H1 (cell line): Measurements from ENCODE around the gene CCNA2. TPM values are rescaled to one million over a fixed set of nuclear protein-coding genes. Genes with fewer than 3 reads are reported as not detected.

Experiments
- CTCF ChIA-PET: fragments of 300-600 bp; sonication (Branson Sonifier 250); formaldehyde crosslinking; loops from one replicate; lab custom pipeline; 2021; ENCODE audit not compliant: partially characterized antibody; lab: Charles Lee
- POLR2A ChIA-PET: fragments of 300-600 bp; sonication (Branson Sonifier 250); formaldehyde crosslinking; loops from one replicate; lab custom pipeline; 2021; ENCODE audit warnings: inconsistent platforms; ENCODE audit not compliant: partially characterized antibody; lab: Charles Lee
- DNase-seq, 2 experiments: peaks; one replicate each; pipeline versions ENCODE4 v3.0.0 to v3.0.0-alpha.2; 2010 to 2022; ENCODE audit warnings: low spot score in 2 of 2, low read depth in 1 of 2, mixed read lengths in 1 of 2
- FAIRE-seq: peaks from 2 replicates; lab custom pipeline; 2011; peaks lifted over from hg19 to GRCh38; lab: Jason Lieb, UNC
- H2AFZ ChIP-seq: 2 replicates; pipeline ENCODE4 v1.8.1; 2012; ENCODE audit warnings: low read length, inconsistent platforms
- H2AK5ac ChIP-seq: 2 replicates; pipeline ENCODE4 v1.6.1; 2013; ENCODE audit warnings: low read depth, low read length
- H2BK120ac ChIP-seq: replicated peaks from 2 replicates; pipeline ENCODE3; 2013; ENCODE audit warnings: low read depth, low read length, inconsistent platforms
- H2BK12ac ChIP-seq: 2 replicates; pipeline ENCODE4 v1.6.1; 2013; ENCODE audit warnings: low read depth, low read length
- H2BK15ac ChIP-seq: 2 replicates; pipeline ENCODE4 v1.6.1; 2013; ENCODE audit warnings: low read length
- H2BK20ac ChIP-seq: 2 replicates; pipeline ENCODE4 v1.6.1; 2013; ENCODE audit warnings: low read length
- H2BK5ac ChIP-seq: 2 replicates; pipeline ENCODE4 v1.6.1; 2013; ENCODE audit warnings: low read depth, low read length
- H3K14ac ChIP-seq: 2 replicates; pipeline ENCODE4 v1.6.1; 2013; ENCODE audit warnings: inconsistent platforms; ENCODE audit not compliant: insufficient read length
- H3K18ac ChIP-seq: 2 replicates; pipeline ENCODE4 v1.6.1; 2013; ENCODE audit warnings: low read length; ENCODE audit errors: extremely low read depth
- H3K23ac ChIP-seq: 2 replicates; pipeline ENCODE4 v1.6.1; 2013; ENCODE audit warnings: inconsistent platforms; ENCODE audit not compliant: insufficient read length
- H3K23me2 ChIP-seq: 2 replicates; pipeline ENCODE4 v1.6.1; 2013; ENCODE audit warnings: low read depth, low read length
- H3K27ac ChIP-seq: 2 replicates; pipeline ENCODE4 v1.6.1; 2011; ENCODE audit warnings: low read depth, low read length, inconsistent platforms
- H3K27me3 ChIP-seq, 4 experiments: replicated peaks in 1 of 4; 1 replicate in 1 of 4; 2 replicates in 3 of 4; pipeline versions ENCODE4 v1.6.1 to v1.8.1; 2011 to 2013; ENCODE audit warnings: low read length in 3 of 4, mild to moderate bottlenecking in 3 of 4, inconsistent platforms in 2 of 4, mixed read lengths in 2 of 4, moderate library complexity in 1 of 4; ENCODE audit not compliant: control insufficient read depth in 3 of 4, insufficient read depth in 3 of 4; ENCODE audit errors: extremely low read depth in 1 of 4
- H3K36me3 ChIP-seq, 4 experiments: 2 replicates each; pipeline versions ENCODE4 v1.6.1 to v1.8.1; 2011 to 2013; ENCODE audit warnings: mild to moderate bottlenecking in 4 of 4, low read length in 3 of 4, moderate library complexity in 2 of 4, control low read depth in 1 of 4, inconsistent platforms in 1 of 4; ENCODE audit not compliant: insufficient read depth in 4 of 4, control insufficient read depth in 2 of 4
- H3K4ac ChIP-seq: replicated peaks from 2 replicates; pipeline ENCODE3; 2013; ENCODE audit warnings: low read length, low read depth, mixed read lengths, inconsistent platforms; ENCODE audit not compliant: insufficient read length
- H3K4me1 ChIP-seq, 4 experiments: replicated peaks in 1 of 4; 1 replicate in 1 of 4; 2 replicates in 3 of 4; pipeline versions ENCODE4 v1.6.1 to v1.8.1; 2011 to 2013; ENCODE audit warnings: low read length in 3 of 4, inconsistent platforms in 2 of 4, mixed read lengths in 1 of 4; ENCODE audit not compliant: insufficient read depth in 4 of 4, control insufficient read depth in 3 of 4
- H3K4me2 ChIP-seq, 2 experiments: 2 replicates each; pipeline versions ENCODE4 v1.6.1 to v1.8.1; 2011 to 2013; ENCODE audit warnings: low read depth in 2 of 2, low read length in 2 of 2, control low read depth in 1 of 2, inconsistent platforms in 1 of 2, mild to moderate bottlenecking in 1 of 2; ENCODE audit not compliant: insufficient read depth in 1 of 2
- H3K4me3 ChIP-seq, 4 experiments: fragments of 200-600, 300-600 bp in 1 of 4; sonication (generic), shearing (Covaris generic), sonication (Bioruptor Twin) in 1 of 4; 2 replicates each; pipeline versions ENCODE4 v1.5.1 to v1.8.1; 2011 to 2016; ENCODE audit warnings: low read length in 4 of 4, low read depth in 3 of 4, control low read depth in 2 of 4, inconsistent platforms in 2 of 4, mild to moderate bottlenecking in 2 of 4, mixed read lengths in 1 of 4, moderate library complexity in 1 of 4; ENCODE audit not compliant: insufficient read depth in 2 of 4; ENCODE audit errors: extremely low read depth in 1 of 4
- H3K56ac ChIP-seq: replicated peaks from 2 replicates; pipeline ENCODE3; 2013; ENCODE audit warnings: low read depth, mild to moderate bottlenecking, mixed read lengths, low read length, inconsistent platforms; ENCODE audit not compliant: insufficient read length
- H3K79me1 ChIP-seq: 2 replicates; pipeline ENCODE4 v1.6.1; 2013; ENCODE audit warnings: low read depth, low read length, control low read depth
- H3K79me2 ChIP-seq, 2 experiments: 2 replicates each; pipeline versions ENCODE4 v1.6.1 to v1.8.1; 2012 to 2013; ENCODE audit warnings: low read length in 2 of 2, mild to moderate bottlenecking in 2 of 2, inconsistent platforms in 1 of 2; ENCODE audit not compliant: insufficient read depth in 2 of 2, control insufficient read depth in 1 of 2
- H3K9ac ChIP-seq, 4 experiments: replicated peaks in 1 of 4; 1 replicate in 1 of 4; 2 replicates in 3 of 4; pipeline versions ENCODE4 v1.6.1 to v1.8.1; 2011 to 2013; ENCODE audit warnings: low read depth in 3 of 4, low read length in 3 of 4, control low read depth in 2 of 4, mild to moderate bottlenecking in 2 of 4, moderate library complexity in 2 of 4, inconsistent platforms in 1 of 4; ENCODE audit errors: extremely low read depth in 1 of 4
- H3K9me3 ChIP-seq, 2 experiments: 2 replicates each; pipeline versions ENCODE4 v1.6.1 to v1.8.1; 2012 to 2013; ENCODE audit warnings: mild to moderate bottlenecking in 2 of 2, moderate library complexity in 2 of 2, control low read depth in 1 of 2, inconsistent platforms in 1 of 2, low read depth in 1 of 2, low read length in 1 of 2, mixed read lengths in 1 of 2; ENCODE audit not compliant: insufficient read depth in 2 of 2
- H4K20me1 ChIP-seq, 2 experiments: replicated peaks in 1 of 2; 2 replicates each; pipeline versions ENCODE3 to v1.8.1; 2011 to 2013; ENCODE audit warnings: inconsistent platforms in 2 of 2, low read length in 2 of 2, mild to moderate bottlenecking in 1 of 2; ENCODE audit not compliant: insufficient read depth in 2 of 2, control insufficient read depth in 1 of 2
- H4K5ac ChIP-seq: 2 replicates; pipeline ENCODE4 v1.6.1; 2013; ENCODE audit warnings: low read length, low read depth, mixed read lengths, inconsistent platforms; ENCODE audit not compliant: insufficient read length
- H4K8ac ChIP-seq: 2 replicates; pipeline ENCODE4 v1.8.0; 2013; ENCODE audit warnings: mild to moderate bottlenecking, moderate library complexity, low read length, inconsistent platforms; ENCODE audit not compliant: insufficient read depth; ENCODE audit errors: extremely low read depth
- H4K91ac ChIP-seq: replicated peaks from 2 replicates; pipeline ENCODE3; 2013; ENCODE audit warnings: low read length, mixed read lengths, inconsistent platforms; ENCODE audit not compliant: insufficient read length
- NANOG ChIP-seq: IDR thresholded peaks from 2 replicates; pipeline ENCODE4 v1.6.1; 2011; ENCODE audit warnings: low read length, low read depth, mild to moderate bottlenecking, inconsistent platforms; ENCODE audit not compliant: insufficient read depth, poor library complexity, severe bottlenecking
- RAD21 ChIP-seq, 2 experiments: IDR thresholded peaks in 1 of 2; conservative IDR thresholded peaks in 1 of 2; 2 replicates each; pipeline ENCODE4 v1.6.1; 2011; ENCODE audit warnings: low read depth in 2 of 2, low read length in 2 of 2, improper control_type of control experiment in 1 of 2, inconsistent platforms in 1 of 2, mild to moderate bottlenecking in 1 of 2, moderate library complexity in 1 of 2
- WGBS, 2 experiments: shearing (Covaris generic) in 1 of 2; methylation state at CpG; one replicate each; pipeline versions ENCODE4 v1.1.6 to v1.1.7; 2013 to 2015; ENCODE audit warnings: low lambda C conversion rate in 2 of 2, mixed read lengths in 2 of 2, inconsistent platforms in 1 of 2, low coverage in 1 of 2, missing lambda C conversion rate in 1 of 2; ENCODE audit not compliant: insufficient replicate concordance in 2 of 2, insufficient coverage in 1 of 2, insufficient read length in 1 of 2; ENCODE audit errors: extremely low coverage in 1 of 2, missing lambda C conversion rate in 1 of 2; 5-methylcytosine and 5-hydroxymethylcytosine counted together
- polyA plus RNA-seq, 7 experiments: library from polyadenylated mRNA; depleted of rRNA in 3 of 7; stranded (reverse) in 5 of 7; unstranded in 2 of 7; fragments of >200 nt in 5 of 7; fragments of 200-250 nt in 2 of 7; gene quantifications; 1 replicate in 5 of 7; 2 replicates in 1 of 7; 4 replicates in 1 of 7; pipeline versions ENCODE4 v1.2.1 to v1.2.3, GENCODE V29; 2011 to 2013; ENCODE audit warnings: missing spikeins in 2 of 7, mixed read lengths in 2 of 7
- total RNA-seq: library from RNA; stranded (reverse); fragmentation: NEBNext Ultra II Directional; extraction: Animal tissue kit (Norgen Biotek cat#: 25700); gene quantifications from 2 replicates; pipeline ENCODE4 v1.2.1, GENCODE V29; 2021

Gene CCNA2
- total and polyA plus RNA-seq, 2 of the 8 experiments (the other 6 are each of a cell fraction or from before 2014, with no cell fraction given): 42.1 to 98.6 TPM

DNA sequence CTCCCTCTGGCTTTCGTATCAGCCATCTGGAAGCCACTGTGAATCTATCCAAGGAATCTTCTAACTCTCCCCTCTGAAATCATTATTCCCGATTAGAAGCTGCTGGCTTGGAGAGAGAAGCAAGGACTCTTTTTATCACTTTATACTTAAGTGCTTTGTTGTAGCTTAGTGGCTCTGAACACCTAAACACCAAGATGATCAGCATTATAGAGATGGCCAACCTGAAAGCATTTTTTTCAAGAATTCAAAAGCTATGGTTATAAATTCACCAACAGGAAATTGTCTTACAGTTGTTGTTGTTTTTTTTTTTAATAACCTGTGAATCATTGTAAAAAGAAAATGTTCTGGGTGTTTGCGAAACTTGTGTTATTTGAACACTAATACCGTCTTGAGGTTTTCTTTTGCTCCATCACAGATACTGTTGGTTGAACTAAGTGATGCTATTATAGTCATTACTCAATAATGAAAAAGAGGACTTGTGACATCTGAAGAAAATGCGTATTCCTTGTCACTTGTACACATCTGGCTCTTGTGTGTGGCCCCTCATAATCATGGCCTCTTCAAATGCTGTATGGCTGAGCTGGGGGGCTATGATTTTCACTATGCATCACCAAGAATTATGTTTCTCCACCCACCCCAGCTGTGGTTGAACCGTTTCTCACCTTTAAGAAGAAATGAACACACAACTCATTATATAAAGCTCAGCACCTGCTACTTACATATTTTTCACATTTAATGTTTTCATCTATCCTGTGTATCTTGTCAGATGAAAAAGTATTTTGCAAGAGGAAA, 46.9 kb downstream of the CCNA2 start:
- no peak overlapping the region for H3K27ac ChIP-seq
- no peaks in the 10 kb centered on the region for H3K36me3 ChIP-seq
- H4K8ac ChIP-seq: no peak overlapping the region
- H3K18ac ChIP-seq: no peak overlapping the region
- no peak overlapping the region for H3K14ac ChIP-seq
- no peak overlapping the region for H2BK120ac ChIP-seq
- no peak overlapping the region for H3K4me3 ChIP-seq
- no peak overlapping the region for H2BK5ac ChIP-seq
- H3K23ac ChIP-seq: no peak overlapping the region
- no peak overlapping the region for H4K5ac ChIP-seq
- DNase-seq (no peak), FAIRE-seq (no peak)
- no peak overlapping the region for H4K91ac ChIP-seq
- H3K4me2 ChIP-seq: no peak overlapping the region
- H3K27me3 ChIP-seq: peaks cover 0 to 2% (median 0%) of the 10 kb centered on the region in 4 experiments; a peak in 1 of 7 replicates
- ChIA-PET POLR2A (interaction anchor here (0.6 to 2.3 kb wide), 3 partner anchors 11 to 83 kb away, joined by 3 to 10 read pairs (median 7); partner anchors contain the start of gene SMIM43), CTCF (interaction anchor here (1.1 to 2.0 kb wide), 2 partner anchors 11 to 55 kb away, joined by 3 to 10 read pairs; partner anchors contain the start of gene SMIM43)
- 79% methylated on average over 6 of the region's 6 CpGs; no CpG with 5 or more reads in 1 of the 2 experiments for WGBS, 2 experiments
- no peaks in the 10 kb centered on the region for H4K20me1 ChIP-seq
- H2BK15ac ChIP-seq: no peak overlapping the region
- H3K79me2 ChIP-seq: no peaks in the 10 kb centered on the region
- no peak overlapping the region for H3K56ac ChIP-seq
- H2AK5ac ChIP-seq: no peak overlapping the region
- no peak overlapping the region for H2AFZ ChIP-seq
- no peak overlapping the region for H3K4ac ChIP-seq
- H3K23me2 ChIP-seq: no peaks in the 10 kb centered on the region
- H2BK12ac ChIP-seq: no peak overlapping the region
- TF ChIP-seq NANOG (no peak), RAD21 (IDR thresholded peaks at IDR 0.05 in 1 of 2, conservative IDR thresholded peaks at IDR 0.05 in 1 of 2; ENCODE audit: low read depth in 2 of 2, low read length in 2 of 2) (no peak)
- no peak overlapping the region for H3K9ac ChIP-seq
- no peaks in the 10 kb centered on the region for H3K9me3 ChIP-seq
- no peak overlapping the region for H2BK20ac ChIP-seq
- peaks cover 0 to 2% (median 0%) of the 10 kb centered on the region in 4 experiments; a peak in 1 of 7 replicates for H3K4me1 ChIP-seq
- no peaks in the 10 kb centered on the region for H3K79me1 ChIP-seq
